PFSK-1 (cell line): ENCODE results near the gene SAMD13.

Source experiments
- FOXP2 ChIP-seq: optimal IDR thresholded peaks from 2 replicates; pipeline ENCODE3; 2011; ENCODE audit warnings: borderline replicate concordance, control low read depth, inconsistent platforms; ENCODE audit not compliant: insufficient read depth; ENCODE audit errors: extremely low read length, extremely low read depth
- POLR2AphosphoS5 ChIP-seq: IDR thresholded peaks from 2 replicates; pipeline ENCODE4 v1.6.1; 2012; ENCODE audit warnings: low read depth, mild to moderate bottlenecking, control low read depth, low read length, moderate library complexity
- REST ChIP-seq, 2 experiments: IDR thresholded peaks; 2 replicates each; pipeline versions ENCODE4 v1.6.1 to v1.8.0; 2011 to 2012; ENCODE audit warnings: low read depth in 2 of 2, low read length in 2 of 2, control low read depth in 1 of 2, inconsistent platforms in 1 of 2, mild to moderate bottlenecking in 1 of 2, moderate library complexity in 1 of 2; ENCODE audit not compliant: insufficient read depth in 1 of 2
- SIN3A ChIP-seq: IDR thresholded peaks from 2 replicates; pipeline ENCODE4 v1.6.1; 2012; ENCODE audit warnings: mild to moderate bottlenecking, low read length, moderate library complexity, borderline replicate concordance; ENCODE audit not compliant: insufficient read depth
- TAF1 ChIP-seq: IDR thresholded peaks from 2 replicates; pipeline ENCODE4 v1.6.1; 2012; ENCODE audit warnings: low read length, control low read depth, borderline replicate concordance; ENCODE audit not compliant: insufficient read depth

The SAMD13 gene

GRCh38 chr1:84319662-84320061 is 18.2 kb downstream of the SAMD13 start:
- TF ChIP-seq FOXP2 (no peak), REST (IDR thresholded peaks at IDR 0.05; ENCODE audit: insufficient read depth in 1 of 2, low read depth in 2 of 2, low read length in 2 of 2) (no peak), POLR2AphosphoS5 (no peak), TAF1 (no peak), SIN3A (no peak)

GRCh38 chr1:84327830-84328229 is 26.3 kb downstream of the SAMD13 start:
- TF ChIP-seq POLR2AphosphoS5 (no peak), REST (IDR thresholded peaks at IDR 0.05; ENCODE audit: insufficient read depth in 1 of 2, low read depth in 2 of 2, low read length in 2 of 2) (no peak), FOXP2 (no peak), SIN3A (no peak), TAF1 (no peak)

GRCh38 chr1:84330125-84330984 is 28.8 kb downstream of the SAMD13 start:
- TF ChIP-seq FOXP2 (no peak), TAF1 (no peak), SIN3A (no peak), POLR2AphosphoS5 (no peak), REST (IDR thresholded peaks at IDR 0.05; ENCODE audit: insufficient read depth in 1 of 2, low read depth in 2 of 2, low read length in 2 of 2) (no peak)

GRCh38 chr1:84339503-84339902 is 38.0 kb downstream of the SAMD13 start:
- TF ChIP-seq POLR2AphosphoS5 (no peak), SIN3A (no peak), REST (IDR thresholded peaks at IDR 0.05; ENCODE audit: insufficient read depth in 1 of 2, low read depth in 2 of 2, low read length in 2 of 2) (no peak), FOXP2 (no peak), TAF1 (no peak)
